Naive thymus-derived CD4-positive, alpha-beta T cell (primary cell): Measurements from ENCODE around the gene ADARB1. TPM values are rescaled to one million over a fixed set of nuclear protein-coding genes. Genes with fewer than 3 reads are reported as not detected.

Experiments
- ATAC-seq: fragments of 150-1000 bp; cut with Tn5 transposase; 2 replicates; pipeline ENCODE4 v1.10.0; 2021; ENCODE audit warnings: mild to moderate bottlenecking, moderate library complexity
- CTCF ChIA-PET: fragments of 350-600 bp; sonication (Branson Sonifier 250); formaldehyde crosslinking; loops from one replicate; lab custom pipeline; 2021; ENCODE audit warnings: antibody characterized with exemption; lab: Charles Lee
- POLR2A ChIA-PET: fragments of 350-600 bp; sonication (Branson Sonifier 250); formaldehyde crosslinking; loops from one replicate; lab custom pipeline; 2021; ENCODE audit warnings: antibody characterized with exemption, inconsistent platforms; lab: Charles Lee
- DNase-seq, 9 donors: peaks; one replicate each; pipeline versions ENCODE4 v3.0.0 to v3.0.0-alpha.2; 2020 to 2022; ENCODE audit warnings: mixed read lengths in 1 of 9
- H3K27ac ChIP-seq: one replicate; pipeline ENCODE4 v1.7.0; 2013; ENCODE audit warnings: mild to moderate bottlenecking, low read depth, low read length, moderate library complexity
- H3K27me3 ChIP-seq, 2 donors: one replicate each; pipeline ENCODE4 v1.7.0; 2013; ENCODE audit warnings: low read length in 2 of 2, mild to moderate bottlenecking in 2 of 2, moderate library complexity in 2 of 2; ENCODE audit not compliant: control insufficient read depth in 2 of 2, insufficient read depth in 2 of 2
- H3K36me3 ChIP-seq, 3 experiments: 1 replicate in 2 of 3; 2 replicates in 1 of 3; pipeline ENCODE4 v1.7.0; 2013; ENCODE audit warnings: low read length in 3 of 3, mild to moderate bottlenecking in 3 of 3, moderate library complexity in 1 of 3; ENCODE audit not compliant: insufficient read depth in 3 of 3, control insufficient read depth in 2 of 3
- H3K4me1 ChIP-seq, 2 donors: one replicate each; pipeline ENCODE4 v1.7.0; 2013; ENCODE audit warnings: low read length in 2 of 2, mild to moderate bottlenecking in 2 of 2, moderate library complexity in 1 of 2; ENCODE audit not compliant: control insufficient read depth in 2 of 2, insufficient read depth in 2 of 2
- H3K4me3 ChIP-seq: 2 replicates; pipeline ENCODE4 v1.7.0; 2013; ENCODE audit warnings: mild to moderate bottlenecking, low read length
- H3K9me3 ChIP-seq, 3 experiments: 1 replicate in 2 of 3; 2 replicates in 1 of 3; pipeline ENCODE4 v1.7.0; 2013; ENCODE audit warnings: low read length in 3 of 3; ENCODE audit not compliant: control insufficient read depth in 2 of 3
- H3K27ac Mint-ChIP-seq, 9 donors: one replicate each; pipeline ENCODE4 v1.8.0; 2020 to 2022; ENCODE audit warnings: mixed read lengths in 9 of 9, mild to moderate bottlenecking in 8 of 9, moderate library complexity in 5 of 9, inconsistent platforms in 2 of 9
- H3K27me3 Mint-ChIP-seq, 5 donors: one replicate each; pipeline ENCODE4 v1.8.0; 2021 to 2022; ENCODE audit warnings: mixed read lengths in 5 of 5, mild to moderate bottlenecking in 1 of 5
- H3K36me3 Mint-ChIP-seq, 5 donors: one replicate each; pipeline ENCODE4 v1.8.0; 2020 to 2022; ENCODE audit warnings: mixed read lengths in 5 of 5, mild to moderate bottlenecking in 3 of 5, inconsistent platforms in 1 of 5
- H3K4me1 Mint-ChIP-seq, 7 donors: one replicate each; pipeline ENCODE4 v1.8.0; 2020 to 2022; ENCODE audit warnings: mixed read lengths in 7 of 7, mild to moderate bottlenecking in 3 of 7, inconsistent platforms in 1 of 7
- H3K4me3 Mint-ChIP-seq, 10 donors: one replicate each; pipeline ENCODE4 v1.8.0; 2020 to 2022; ENCODE audit warnings: mild to moderate bottlenecking in 10 of 10, mixed read lengths in 10 of 10, moderate library complexity in 6 of 10, inconsistent platforms in 2 of 10
- H3K9me3 Mint-ChIP-seq, 11 donors: one replicate each; pipeline ENCODE4 v1.8.0; 2020 to 2022; ENCODE audit warnings: mixed read lengths in 11 of 11, mild to moderate bottlenecking in 4 of 11, inconsistent platforms in 1 of 11, moderate library complexity in 1 of 11
- intact Hi-C, 2 donors: fragments of 100-400 bp; cut with micrococcal nuclease; formaldehyde crosslinking; loops; one replicate each; pipeline ENCODE4 v1.15.1; 2023
- polyA plus RNA-seq, 2 donors: library from polyadenylated mRNA; unstranded; fragments of 300-500 nt; fragmentation: Illumina TruSeq; gene quantifications; one replicate each; pipeline ENCODE4 v1.2.3, GENCODE V29; 2021
- total RNA-seq, 6 experiments: library from RNA in 5 of 6; stranded (reverse) in 5 of 6; gene quantifications; 1 replicate in 5 of 6; 2 replicates in 1 of 6; pipeline ENCODE4 v1.2.3 and lab custom pipeline; 2021 to 2026

The ADARB1 gene
- total and polyA plus RNA-seq, 7 experiments from 2014 or later, result 6.2 to 52.2 (median 38.4) TPM

- H3K4me1 Mint-ChIP-seq, result peaks cover 0 to 2% (median 0%) of the 10 kb centered on the region in 7 donors
- Histone ChIP-seq H3K27me3 (no peaks in the 10 kb centered on the region), H3K4me1 (no peaks in the 10 kb centered on the region), H3K4me3 (no peak overlapping the region), H3K27ac (no peak overlapping the region), H3K36me3 (peaks cover 10 to 73% (median 20%) of the 10 kb centered on the region in 3 experiments), H3K9me3 (peaks cover 0 to 20% (median 0%) of the 10 kb centered on the region in 3 experiments)
- ATAC-seq (no peak), DNase-seq (no peak)
- no peak overlapping the region for H3K4me3 Mint-ChIP-seq
- intact Hi-C loops, result no loop called here
- peaks cover 4 to 37% (median 25%) of the 10 kb centered on the region in 11 donors for H3K9me3 Mint-ChIP-seq
- H3K36me3 Mint-ChIP-seq, result peaks cover 40 to 81% (median 68%) of the 10 kb centered on the region in 5 donors
- ChIA-PET CTCF (no interaction called here), POLR2A (no interaction called here)
- no peaks in the 10 kb centered on the region for H3K27me3 Mint-ChIP-seq
- no peak overlapping the region for H3K27ac Mint-ChIP-seq
Measured at GRCh38 chr21:45183852-45184251, 109.5 kb downstream of the ADARB1 start.

GRCh38 chr21:45184869-45185268 lies 110.5 kb downstream of the ADARB1 start:
- Mint-ChIP-seq H3K9me3 (peaks cover 8 to 47% (median 33%) of the 10 kb centered on the region in 11 donors), H3K4me3 (no peak overlapping the region), H3K27me3 (no peaks in the 10 kb centered on the region), H3K4me1 (peaks cover 0 to 5% (median 0%) of the 10 kb centered on the region in 7 donors), H3K36me3 (peaks cover 42 to 91% (median 73%) of the 10 kb centered on the region in 5 donors), H3K27ac (no peak overlapping the region)
- POLR2A ChIA-PET, result no interaction called here
- Histone ChIP-seq H3K36me3 (peaks cover 20 to 80% (median 20%) of the 10 kb centered on the region in 3 experiments), H3K27me3 (no peaks in the 10 kb centered on the region), H3K4me3 (no peak overlapping the region), H3K27ac (no peak overlapping the region), H3K4me1 (no peaks in the 10 kb centered on the region), H3K9me3 (peaks cover 0 to 26% (median 0%) of the 10 kb centered on the region in 3 experiments)
- intact Hi-C loops, result no loop called here
- CTCF ChIA-PET, result no interaction called here
- ATAC-seq, result no peak
- no peak for DNase-seq

- Mint-ChIP-seq H3K36me3 (peaks cover 46 to 92% (median 77%) of the 10 kb centered on the region in 5 donors), H3K27ac (no peak overlapping the region), H3K27me3 (no peaks in the 10 kb centered on the region), H3K9me3 (peaks cover 15 to 59% (median 37%) of the 10 kb centered on the region in 11 donors), H3K4me3 (no peak overlapping the region), H3K4me1 (peaks cover 0 to 9% (median 0%) of the 10 kb centered on the region in 7 donors)
- Histone ChIP-seq H3K4me1 (no peaks in the 10 kb centered on the region), H3K36me3 (peaks cover 18 to 75% (median 21%) of the 10 kb centered on the region in 3 experiments), H3K27me3 (no peaks in the 10 kb centered on the region), H3K27ac (no peak overlapping the region), H3K9me3 (peaks cover 0 to 30% (median 0%) of the 10 kb centered on the region in 3 experiments), H3K4me3 (no peak overlapping the region)
- intact Hi-C loops, result no loop called here
- CTCF ChIA-PET, result no interaction called here
- ATAC-seq, result no peak
- POLR2A ChIA-PET, result no interaction called here
- DNase-seq, result no peak
Measured at GRCh38 chr21:45186709-45187108, 112.3 kb downstream of the ADARB1 start.

GRCh38 chr21:45187646-45188045 lies 113.3 kb downstream of the ADARB1 start:
- H3K27ac ChIP-seq, result no peak overlapping the region
- H3K36me3 Mint-ChIP-seq, result peaks cover 50 to 91% (median 84%) of the 10 kb centered on the region in 5 donors
- CTCF ChIA-PET, result no interaction called here
- H3K27me3 ChIP-seq, result no peaks in the 10 kb centered on the region
- H3K4me3 ChIP-seq, result no peak overlapping the region
- H3K4me1 ChIP-seq, result no peaks in the 10 kb centered on the region
- peaks cover 0 to 9% (median 0%) of the 10 kb centered on the region in 7 donors for H3K4me1 Mint-ChIP-seq
- H3K36me3 ChIP-seq, result peaks cover 18 to 74% (median 21%) of the 10 kb centered on the region in 3 experiments
- no peaks in the 10 kb centered on the region for H3K27me3 Mint-ChIP-seq
- H3K4me3 Mint-ChIP-seq, result no peak overlapping the region
- intact Hi-C loops, result no loop called here
- POLR2A ChIA-PET, result no interaction called here
- H3K27ac Mint-ChIP-seq, result no peak overlapping the region
- peaks cover 0 to 30% (median 0%) of the 10 kb centered on the region in 3 experiments for H3K9me3 ChIP-seq
- ATAC-seq (no peak), DNase-seq (peak in 1 of 9 donors; percentile 9)
- H3K9me3 Mint-ChIP-seq, result peaks cover 15 to 59% (median 37%) of the 10 kb centered on the region in 11 donors

GRCh38 chr21:45190013-45190412 lies 115.6 kb downstream of the ADARB1 start:
- CTCF ChIA-PET, result no interaction called here
- Histone ChIP-seq H3K9me3 (peaks cover 0 to 30% (median 0%) of the 10 kb centered on the region in 3 experiments), H3K27me3 (no peaks in the 10 kb centered on the region), H3K4me1 (no peaks in the 10 kb centered on the region), H3K4me3 (no peak overlapping the region), H3K36me3 (peaks cover 18 to 76% (median 21%) of the 10 kb centered on the region in 3 experiments), H3K27ac (no peak overlapping the region)
- Mint-ChIP-seq H3K4me1 (peaks cover 0 to 16% (median 0%) of the 10 kb centered on the region in 7 donors), H3K27me3 (no peaks in the 10 kb centered on the region), H3K9me3 (peaks cover 15 to 59% (median 37%) of the 10 kb centered on the region in 11 donors), H3K27ac (peak overlapping the region in 1 of 9 donors; percentile 85), H3K36me3 (peaks cover 47 to 96% (median 84%) of the 10 kb centered on the region in 5 donors), H3K4me3 (no peak overlapping the region)
- DNase-seq (no peak), ATAC-seq (no peak)
- intact Hi-C loops, result no loop called here
- POLR2A ChIA-PET, result no interaction called here

- Mint-ChIP-seq H3K27ac (no peak overlapping the region), H3K36me3 (peaks cover 28 to 89% (median 67%) of the 10 kb centered on the region in 5 donors), H3K9me3 (peaks cover 11 to 38% (median 25%) of the 10 kb centered on the region in 11 donors), H3K4me1 (peaks cover 0 to 16% (median 0%) of the 10 kb centered on the region in 7 donors), H3K27me3 (no peaks in the 10 kb centered on the region), H3K4me3 (no peak overlapping the region)
- ChIA-PET POLR2A (no interaction called here), CTCF (interaction anchor here (0.6 kb wide), 1 partner anchor 253 kb away, joined by 3 read pairs; no protein-coding TSS in a partner anchor)
- H3K36me3 ChIP-seq, result peaks cover 8 to 57% (median 15%) of the 10 kb centered on the region in 3 experiments
- H3K9me3 ChIP-seq, result peaks cover 0 to 21% (median 0%) of the 10 kb centered on the region in 3 experiments
- no peak for DNase-seq
- H3K27me3 ChIP-seq, result no peaks in the 10 kb centered on the region
- no peak overlapping the region for H3K4me3 ChIP-seq
- no peaks in the 10 kb centered on the region for H3K4me1 ChIP-seq
- no peak overlapping the region for H3K27ac ChIP-seq
- ATAC-seq, result no peak
- intact Hi-C loops, result no loop called here
Measured at GRCh38 chr21:45192332-45192731, 118.0 kb downstream of the ADARB1 start.

- no peak overlapping the region for H3K27ac ChIP-seq
- CTCF ChIA-PET, result no interaction called here
- peaks cover 0 to 22% (median 4%) of the 10 kb centered on the region in 3 experiments for H3K36me3 ChIP-seq
- no peak overlapping the region for H3K27ac Mint-ChIP-seq
- DNase-seq (no peak), ATAC-seq (no peak)
- no peaks in the 10 kb centered on the region for H3K4me1 ChIP-seq
- H3K27me3 ChIP-seq, result no peaks in the 10 kb centered on the region
- H3K27me3 Mint-ChIP-seq, result no peaks in the 10 kb centered on the region
- intact Hi-C loops, result no loop called here
- H3K4me1 Mint-ChIP-seq, result peaks cover 0 to 14% (median 6%) of the 10 kb centered on the region in 7 donors
- H3K4me3 Mint-ChIP-seq, result no peak overlapping the region
- H3K36me3 Mint-ChIP-seq, result peaks cover 8 to 54% (median 36%) of the 10 kb centered on the region in 5 donors
- no peaks in the 10 kb centered on the region for H3K9me3 ChIP-seq
- H3K9me3 Mint-ChIP-seq, result no peaks in the 10 kb centered on the region
- POLR2A ChIA-PET, result no interaction called here
- no peak overlapping the region for H3K4me3 ChIP-seq
Measured at GRCh38 chr21:45196620-45197019, 122.2 kb downstream of the ADARB1 start.
